Activated CD4-positive, alpha-beta T cell treated with anti-CD3 and anti-CD28 coated beads for 48 hours (primary cell): ENCODE measurements around the gene NEURL1B.

Experiments used
- DNase-seq: peaks from one replicate; pipeline ENCODE4 v3.0.0-alpha.2; 2020

NEURL1B gene

GRCh38 chr5:172720655-172721054 is 79.6 kb downstream of the NEURL1B start:
- no peak for DNase-seq

- no peak for DNase-seq
These were observed 80.6 kb downstream of the NEURL1B start for GRCh38 chr5:172721455-172722326.

DNA sequence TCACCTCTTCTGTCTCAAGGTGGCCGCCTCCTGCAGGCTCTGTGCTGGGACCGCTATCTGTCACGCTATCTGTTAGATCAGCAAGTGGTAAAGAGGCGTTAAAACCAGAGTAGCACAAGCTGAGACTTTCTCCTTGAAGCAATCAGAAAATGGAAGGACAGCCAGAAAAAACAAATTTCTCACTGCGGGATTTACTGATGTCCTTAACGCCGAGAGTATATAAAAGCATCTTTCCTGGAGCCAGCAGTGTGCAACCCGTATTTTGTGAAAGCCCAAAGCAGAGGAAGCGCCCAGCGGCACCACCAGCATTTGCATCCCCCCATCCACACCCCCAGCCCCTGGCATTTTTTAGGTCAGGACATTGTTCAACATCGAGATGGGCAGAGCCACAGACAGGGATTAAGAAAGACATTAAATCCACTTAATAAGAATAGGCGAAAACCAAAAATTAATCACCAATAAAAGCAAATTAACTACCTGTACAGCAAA is 81.3 kb downstream of the NEURL1B start:
- no peak for DNase-seq

DNA sequence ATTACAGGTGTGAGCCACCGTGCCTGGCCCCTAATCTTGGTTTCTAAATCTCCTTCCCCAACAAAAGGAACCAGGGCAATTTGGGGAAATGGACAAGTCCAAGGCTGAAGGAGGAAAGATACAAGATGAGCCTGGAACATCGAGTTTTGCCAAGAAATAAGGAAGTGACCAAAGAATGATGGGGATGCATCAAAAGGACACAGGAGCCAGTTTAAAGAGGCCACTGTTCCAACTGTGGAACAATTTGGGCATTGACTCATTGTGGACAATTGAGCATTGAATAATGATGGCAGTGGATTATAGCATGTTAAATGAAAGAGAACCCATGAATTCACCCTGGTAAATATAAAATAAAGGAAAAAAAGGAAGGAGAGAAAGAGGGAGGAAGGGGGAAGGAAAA is 82.4 kb downstream of the NEURL1B start:
- DNase-seq: no peak

GRCh38 chr5:172724242-172725183 is 83.5 kb downstream of the NEURL1B start:
- no peak for DNase-seq

- no peak for DNase-seq
These were observed 84.2 kb downstream of the NEURL1B start for GRCh38 chr5:172725273-172725672.

- DNase-seq: no peak
These were observed 84.7 kb downstream of the NEURL1B start for GRCh38 chr5:172725785-172726184.

GRCh38 chr5:172726966-172727365 is 85.9 kb downstream of the NEURL1B start:
- no peak for DNase-seq

DNA sequence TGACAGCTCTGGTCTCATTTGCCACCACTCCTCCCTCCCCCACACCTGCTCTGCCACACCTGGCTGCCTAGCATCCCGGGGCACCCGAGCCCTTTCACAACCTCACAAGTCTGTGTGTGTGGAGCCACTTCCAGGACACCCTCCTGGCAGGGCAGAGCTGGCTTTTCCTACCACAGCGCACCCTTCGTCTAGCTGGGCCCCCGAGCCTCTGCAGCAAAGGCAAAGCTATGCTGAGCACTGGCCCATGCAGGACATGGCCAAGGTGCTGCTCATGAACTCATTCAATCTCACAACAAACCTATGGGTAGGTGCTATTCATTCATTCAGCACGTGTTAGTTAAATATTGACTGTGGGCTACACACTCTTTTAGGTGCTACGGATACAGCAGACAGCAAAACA is 86.5 kb downstream of the NEURL1B start:
- no peak for DNase-seq

DNA sequence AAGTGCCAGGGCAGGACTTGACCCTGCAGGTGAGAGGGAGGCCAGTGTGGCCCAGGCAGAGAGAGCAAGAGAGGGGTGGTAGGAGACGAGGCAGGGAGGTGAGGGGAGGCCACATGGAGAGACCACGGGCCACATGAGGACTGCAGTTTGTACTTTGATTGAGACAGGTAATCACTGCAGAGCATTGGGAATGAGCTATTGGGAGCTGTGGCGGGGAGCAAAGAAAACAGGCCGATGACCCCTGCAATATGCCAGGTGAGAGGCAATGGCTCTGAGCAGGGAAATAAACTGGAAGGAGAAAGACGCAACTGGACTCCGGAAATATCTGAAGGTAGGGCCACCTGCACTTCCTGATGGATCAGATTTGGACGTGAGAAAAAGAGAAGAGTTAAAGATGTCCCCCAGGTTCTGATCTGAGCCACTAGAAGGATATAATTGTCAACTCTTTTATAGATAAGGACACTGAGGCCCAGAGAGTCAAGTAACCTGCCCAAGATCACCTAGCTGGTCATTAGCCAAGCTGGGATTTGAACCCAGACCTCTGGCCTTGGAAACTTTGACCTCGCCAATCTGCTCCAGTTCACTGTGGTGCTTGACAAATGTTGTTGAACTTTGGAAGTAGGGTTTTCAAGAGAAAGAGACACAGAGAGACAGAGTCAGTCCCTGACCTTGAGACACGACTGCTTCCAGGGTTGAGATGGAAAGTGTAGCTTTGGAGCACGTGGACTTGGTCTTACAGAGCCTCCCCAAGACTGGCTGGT is 87.6 kb downstream of the NEURL1B start:
- no peak for DNase-seq

DNA sequence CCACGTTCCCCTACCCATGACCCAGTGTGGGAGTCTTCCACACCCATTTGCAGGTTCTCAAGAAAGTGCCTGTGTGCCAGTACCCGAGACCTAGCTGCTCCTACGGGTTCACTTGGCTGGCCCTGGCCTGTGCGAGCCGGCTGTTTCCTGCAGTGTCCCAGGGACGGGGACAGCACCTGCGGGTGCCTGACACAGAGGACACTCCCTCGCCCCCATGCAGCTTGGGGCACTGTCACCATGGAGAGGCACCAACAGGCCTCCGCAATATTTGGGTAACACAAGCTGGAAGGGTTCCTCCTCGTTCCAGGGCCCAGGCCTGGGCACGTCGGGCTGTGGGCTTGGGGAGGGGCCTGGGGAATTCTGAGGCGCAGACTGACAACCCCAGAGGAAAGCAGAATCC is 88.5 kb downstream of the NEURL1B start:
- DNase-seq: no peak

- no peak for DNase-seq
These were observed 89.2 kb downstream of the NEURL1B start for GRCh38 chr5:172730222-172730621.

GRCh38 chr5:172730981-172731679 is 90.1 kb downstream of the NEURL1B start:
- no peak for DNase-seq

DNA sequence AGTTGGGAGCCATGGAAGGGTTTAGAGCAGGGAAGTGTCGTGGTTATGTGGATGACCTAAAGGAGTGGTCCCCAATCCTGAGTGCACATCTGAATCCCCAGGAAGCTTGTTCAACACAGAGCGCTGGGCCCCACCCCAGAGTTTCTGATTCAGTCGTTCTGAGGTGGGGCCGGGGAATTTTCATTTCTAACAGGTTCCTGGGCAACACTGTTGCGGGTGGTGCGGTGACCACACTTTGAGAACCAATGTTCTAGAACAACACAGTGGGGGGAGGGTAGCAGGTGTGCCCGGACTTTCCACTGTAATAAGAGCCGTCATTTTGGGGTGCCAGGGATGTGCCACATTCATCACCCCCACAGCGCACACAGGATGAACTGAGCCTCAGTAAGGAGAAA is 90.6 kb downstream of the NEURL1B start:
- DNase-seq: no peak

GRCh38 chr5:172732201-172732865 is 91.3 kb downstream of the NEURL1B start:
- no peak for DNase-seq

DNA sequence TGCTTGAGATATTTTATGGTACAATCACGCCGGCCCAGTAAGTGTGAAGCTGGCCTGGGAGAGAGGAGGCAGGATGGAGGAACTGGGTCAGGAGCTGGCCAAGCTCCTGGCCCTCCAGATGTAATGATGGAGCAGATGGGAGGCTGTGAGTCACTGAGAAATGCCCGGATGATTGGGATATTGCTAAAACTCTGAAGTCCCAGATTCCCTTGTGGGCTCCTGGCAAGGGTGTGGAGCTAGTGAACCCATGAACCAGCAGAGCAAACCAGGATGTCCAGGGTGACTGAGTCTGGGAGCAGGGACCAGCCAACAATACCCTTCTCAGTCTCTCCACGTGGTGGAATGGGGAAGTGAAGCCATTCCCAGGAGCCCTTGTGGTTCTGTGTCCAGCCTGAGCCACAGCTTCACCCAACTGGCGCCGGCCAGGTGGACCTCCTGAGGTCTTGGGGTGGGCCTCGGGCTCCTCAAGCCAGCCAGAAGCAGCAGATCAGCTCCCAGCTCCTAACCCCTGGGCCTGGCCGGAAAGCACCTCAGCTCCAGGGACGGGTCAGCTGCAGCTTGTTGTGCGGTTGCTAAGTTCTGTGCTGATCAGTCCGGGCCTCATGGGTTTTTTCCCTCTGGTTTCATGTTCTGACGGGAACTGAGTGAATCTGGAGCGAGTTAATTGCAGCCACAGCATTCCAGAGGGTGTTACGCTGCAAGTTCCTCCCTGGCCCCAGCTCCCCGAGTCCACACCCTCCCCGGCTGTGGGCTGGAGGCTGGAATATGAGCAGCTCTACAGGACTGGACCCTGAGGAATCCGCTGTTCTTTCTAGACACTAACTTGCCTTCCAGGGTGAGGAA is 92.3 kb downstream of the NEURL1B start:
- no peak for DNase-seq

GRCh38 chr5:172733974-172734346 is 92.9 kb downstream of the NEURL1B start:
- no peak for DNase-seq

DNA sequence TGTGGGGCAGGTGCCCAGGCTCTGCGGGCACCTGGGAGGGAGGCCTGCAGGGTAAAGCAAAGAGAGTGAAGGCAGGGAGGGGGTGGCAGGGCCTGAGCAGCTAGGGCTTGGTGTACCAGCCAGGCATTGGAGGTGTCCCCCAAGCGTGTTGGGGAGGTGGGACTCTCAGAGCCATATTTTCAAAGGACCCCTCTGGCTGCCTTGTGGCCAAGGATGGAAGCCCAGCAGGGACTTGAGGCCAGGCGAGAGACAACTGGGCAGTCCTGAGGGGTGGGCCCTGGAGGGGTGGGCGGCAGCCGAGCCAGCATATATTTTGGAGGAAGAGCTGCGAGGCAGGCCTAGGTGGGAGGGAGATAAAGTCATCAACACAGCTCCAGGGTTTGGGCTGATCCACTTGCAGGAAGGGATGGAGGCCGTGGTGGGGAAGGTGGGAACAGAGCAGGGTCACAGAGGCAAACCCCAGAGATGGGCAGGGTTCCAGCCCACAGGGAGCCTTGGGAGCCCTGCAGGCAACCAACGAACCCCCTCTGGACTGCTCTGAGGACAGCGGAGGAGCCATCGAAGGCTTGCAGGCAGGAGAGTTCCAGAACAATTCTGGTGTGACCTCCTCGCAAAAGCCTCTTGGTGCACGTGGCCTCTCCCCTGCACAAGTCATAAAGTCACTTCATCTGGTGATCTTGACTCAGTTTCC is 94.2 kb downstream of the NEURL1B start:
- DNase-seq: no peak

DNA sequence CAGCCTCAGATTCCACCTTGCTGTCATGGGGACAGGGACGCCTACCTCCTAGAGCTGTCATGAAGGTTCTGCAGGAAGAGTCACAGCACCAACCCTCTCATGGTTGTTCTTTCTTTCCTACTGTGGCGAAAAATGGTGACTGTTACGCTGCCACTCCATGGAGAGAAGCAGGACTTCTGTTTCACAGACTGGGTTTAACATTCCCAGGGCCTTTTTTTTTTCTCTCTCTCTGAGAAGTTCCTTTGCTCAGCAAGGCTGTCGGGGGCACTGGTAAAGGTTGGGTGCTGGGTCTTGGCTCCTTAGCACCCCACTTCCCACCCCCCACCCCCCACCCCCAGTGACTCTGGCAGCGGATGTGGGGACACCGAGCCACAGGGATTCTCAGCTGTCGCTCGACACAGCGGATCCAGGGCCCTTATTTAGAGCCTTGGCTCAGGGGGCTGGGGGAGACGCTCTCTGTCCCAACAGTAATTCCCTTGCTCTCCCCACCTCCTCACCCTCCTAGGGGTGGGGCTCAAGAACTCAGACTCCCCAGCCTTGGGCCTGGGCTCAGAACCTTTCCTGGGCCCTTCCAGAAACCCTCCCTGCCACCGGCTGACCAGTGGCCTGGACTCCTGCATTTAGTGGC is 95.6 kb downstream of the NEURL1B start:
- no peak for DNase-seq

GRCh38 chr5:172739375-172739774 is 98.3 kb downstream of the NEURL1B start:
- DNase-seq: no peak
